Tibial nerve (tissue), 4 donors: Measurements from ENCODE around the gene DEFB121. TPM values are rescaled to one million over a fixed set of nuclear protein-coding genes. Genes with fewer than 3 reads are reported as not detected.

Experiments
- DNase-seq, 2 donors: peaks; one replicate each; pipeline ENCODE4 v3.0.0-alpha.2; 2019; ENCODE audit warnings: low spot score in 2 of 2
- H3K27ac ChIP-seq, 4 donors: fragments of 200-600 bp; sonication (generic) in 3 of 4; one replicate each; pipeline ENCODE4 v1.5.1; 2017 to 2019; ENCODE audit warnings: mild to moderate bottlenecking in 1 of 4
- H3K27me3 ChIP-seq, 2 donors: fragments of 200-600 bp; sonication (generic) in 1 of 2; one replicate each; pipeline versions ENCODE4 v1.5.1 to v1.6.0; 2017 to 2019
- H3K36me3 ChIP-seq, 3 donors: fragments of 200-600 bp; sonication (generic); one replicate each; pipeline ENCODE4 v1.5.1; 2018 to 2019
- H3K4me1 ChIP-seq, 4 donors: fragments of 200-600 bp; sonication (generic) in 3 of 4; one replicate each; pipeline ENCODE4 v1.5.1; 2017 to 2019
- H3K4me3 ChIP-seq, 4 donors: fragments of 200-600 bp; sonication (generic) in 3 of 4; one replicate each; pipeline ENCODE4 v1.5.1; 2017 to 2019; ENCODE audit warnings: mild to moderate bottlenecking in 1 of 4, moderate library complexity in 1 of 4
- H3K9me3 ChIP-seq, 4 donors: fragments of 200-600 bp; sonication (generic) in 3 of 4; one replicate each; pipeline ENCODE4 v1.5.1; 2017 to 2019
- EP300 ChIP-seq, 2 donors: sonication (generic); formaldehyde crosslinking; IDR thresholded peaks; one replicate each; pipeline ENCODE4 v1.6.1; 2017; ENCODE audit warnings: antibody characterized with exemption in 2 of 2, mild to moderate bottlenecking in 1 of 2
- POLR2A ChIP-seq, 2 donors: fragments of 450-650 bp; IDR thresholded peaks; one replicate each; pipeline ENCODE4 v1.6.1; 2017; ENCODE audit warnings: antibody characterized with exemption in 2 of 2, mild to moderate bottlenecking in 2 of 2, moderate library complexity in 2 of 2
- WGBS, 2 donors: methylation state at CpG; one replicate each; pipeline ENCODE4 v1.1.5; 2018; 5-methylcytosine and 5-hydroxymethylcytosine counted together
- total RNA-seq, 4 donors: library from RNA; depleted of rRNA; stranded (reverse); fragments of >200 nt; gene quantifications; one replicate each; pipeline ENCODE4 v1.1.0, GENCODE V29; 2016
- TF ChIP-seq, protein P1 (sequence below), 5 experiments: fragments of 200-600 bp in 3 of 5; fragments of 450-650 bp in 2 of 5; sonication (generic) in 3 of 5; IDR thresholded peaks; one replicate each; pipeline ENCODE4 v1.5.1; 2016 to 2019; ENCODE audit warnings: antibody characterized with exemption in 5 of 5, mild to moderate bottlenecking in 3 of 5, moderate library complexity in 2 of 5

DEFB121 gene
- total RNA-seq = not detected

GRCh38 chr20:31406115-31406514, at the start of gene DEFB121:
TSS of gene DEFB121 (minus strand) at chr20:31406215. CDS start at chr20:31406152, 63 bp downstream.
- 33 to 38% methylated on average over 3 of the region's 3 CpGs for WGBS, 2 donors

DNA sequence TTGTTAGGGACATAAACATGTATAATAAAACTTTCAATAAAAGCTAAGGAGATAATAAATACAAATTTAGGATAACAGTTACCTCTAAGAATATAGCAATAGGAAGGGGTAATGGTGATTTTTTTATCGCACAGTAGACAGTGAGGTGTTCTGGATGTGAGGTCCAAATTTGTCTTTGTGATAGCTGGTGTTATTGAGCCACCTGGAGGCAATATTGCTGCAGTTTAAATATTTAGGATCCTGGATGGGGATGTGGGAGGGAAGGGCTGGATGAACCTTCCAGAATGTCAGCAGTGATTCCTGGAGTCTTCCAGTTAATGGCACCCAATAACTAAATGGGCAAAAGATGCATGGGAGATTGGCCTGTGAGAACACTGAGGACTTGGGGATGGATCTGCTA, 48.3 kb upstream of the DEFB121 start:
- DNase-seq = no peak
- Histone ChIP-seq H3K4me1 (no peaks in the 10 kb centered on the region), H3K4me3 (no peak overlapping the region), H3K9me3 (no peaks in the 10 kb centered on the region), H3K36me3 (no peaks in the 10 kb centered on the region), H3K27me3 (peaks cover 0 to 8% of the 10 kb centered on the region in 2 donors), H3K27ac (no peak overlapping the region)
- WGBS, 2 donors = 89% methylated on average over 1 of the region's 1 CpG
- TF ChIP-seq POLR2A (IDR thresholded peaks at IDR 0.05) (no peak), EP300 (IDR thresholded peaks at IDR 0.05) (no peak)
- TF ChIP-seq, protein P1, sequence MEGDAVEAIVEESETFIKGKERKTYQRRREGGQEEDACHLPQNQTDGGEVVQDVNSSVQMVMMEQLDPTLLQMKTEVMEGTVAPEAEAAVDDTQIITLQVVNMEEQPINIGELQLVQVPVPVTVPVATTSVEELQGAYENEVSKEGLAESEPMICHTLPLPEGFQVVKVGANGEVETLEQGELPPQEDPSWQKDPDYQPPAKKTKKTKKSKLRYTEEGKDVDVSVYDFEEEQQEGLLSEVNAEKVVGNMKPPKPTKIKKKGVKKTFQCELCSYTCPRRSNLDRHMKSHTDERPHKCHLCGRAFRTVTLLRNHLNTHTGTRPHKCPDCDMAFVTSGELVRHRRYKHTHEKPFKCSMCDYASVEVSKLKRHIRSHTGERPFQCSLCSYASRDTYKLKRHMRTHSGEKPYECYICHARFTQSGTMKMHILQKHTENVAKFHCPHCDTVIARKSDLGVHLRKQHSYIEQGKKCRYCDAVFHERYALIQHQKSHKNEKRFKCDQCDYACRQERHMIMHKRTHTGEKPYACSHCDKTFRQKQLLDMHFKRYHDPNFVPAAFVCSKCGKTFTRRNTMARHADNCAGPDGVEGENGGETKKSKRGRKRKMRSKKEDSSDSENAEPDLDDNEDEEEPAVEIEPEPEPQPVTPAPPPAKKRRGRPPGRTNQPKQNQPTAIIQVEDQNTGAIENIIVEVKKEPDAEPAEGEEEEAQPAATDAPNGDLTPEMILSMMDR (IDR thresholded peaks at IDR 0.05) = no peak

More at GRCh38 chr20:31406115-31406514, at the start of gene DEFB121:
- no peak within 1 kb of the TSS for H3K27ac ChIP-seq
- peaks cover 0 to 3% (median 0%) of the 10 kb centered on the region in 4 donors for H3K9me3 ChIP-seq
- no peak within 1 kb of the TSS for H3K4me3 ChIP-seq
- no peaks in the 10 kb centered on the region for H3K36me3 ChIP-seq
- no peaks in the 10 kb centered on the region for H3K4me1 ChIP-seq
- no peak for DNase-seq
- no peaks in the 10 kb centered on the region for H3K27me3 ChIP-seq
- TF ChIP-seq, protein P1 (IDR thresholded peaks at IDR 0.05) = no peak
- TF ChIP-seq EP300 (IDR thresholded peaks at IDR 0.05) (no peak), POLR2A (IDR thresholded peaks at IDR 0.05) (no peak)

DNA sequence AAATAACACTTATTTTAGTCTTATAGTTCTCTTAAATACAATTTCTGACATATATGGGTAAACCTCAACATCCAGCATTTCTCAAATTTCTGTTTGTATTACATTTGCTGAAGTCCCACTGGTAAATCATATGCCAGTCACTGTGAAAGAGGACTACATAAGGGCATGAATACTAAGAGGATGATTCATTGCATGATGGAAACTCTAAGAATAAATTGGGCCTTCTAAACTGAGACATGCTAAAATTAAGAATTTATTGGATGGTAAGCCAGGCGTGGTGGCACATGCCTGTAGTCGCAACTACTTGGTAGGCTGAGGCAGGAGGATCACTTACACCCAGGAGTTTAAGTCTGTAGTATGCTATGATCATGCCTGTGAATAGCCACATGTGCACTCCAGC, 46.6 kb upstream of the DEFB121 start:
- no peaks in the 10 kb centered on the region for H3K36me3 ChIP-seq
- H3K4me3 ChIP-seq = no peak overlapping the region
- H3K27me3 ChIP-seq = no peaks in the 10 kb centered on the region
- no peaks in the 10 kb centered on the region for H3K4me1 ChIP-seq
- H3K9me3 ChIP-seq = peaks cover 0 to 2% (median 0%) of the 10 kb centered on the region in 4 donors
- no peak overlapping the region for H3K27ac ChIP-seq
- WGBS, 2 donors = 68 to 75% methylated on average over 2 of the region's 2 CpGs
- TF ChIP-seq POLR2A (IDR thresholded peaks at IDR 0.05) (no peak), EP300 (IDR thresholded peaks at IDR 0.05) (no peak)
- TF ChIP-seq, protein P1 (IDR thresholded peaks at IDR 0.05) = no peak
- DNase-seq = no peak

DNA sequence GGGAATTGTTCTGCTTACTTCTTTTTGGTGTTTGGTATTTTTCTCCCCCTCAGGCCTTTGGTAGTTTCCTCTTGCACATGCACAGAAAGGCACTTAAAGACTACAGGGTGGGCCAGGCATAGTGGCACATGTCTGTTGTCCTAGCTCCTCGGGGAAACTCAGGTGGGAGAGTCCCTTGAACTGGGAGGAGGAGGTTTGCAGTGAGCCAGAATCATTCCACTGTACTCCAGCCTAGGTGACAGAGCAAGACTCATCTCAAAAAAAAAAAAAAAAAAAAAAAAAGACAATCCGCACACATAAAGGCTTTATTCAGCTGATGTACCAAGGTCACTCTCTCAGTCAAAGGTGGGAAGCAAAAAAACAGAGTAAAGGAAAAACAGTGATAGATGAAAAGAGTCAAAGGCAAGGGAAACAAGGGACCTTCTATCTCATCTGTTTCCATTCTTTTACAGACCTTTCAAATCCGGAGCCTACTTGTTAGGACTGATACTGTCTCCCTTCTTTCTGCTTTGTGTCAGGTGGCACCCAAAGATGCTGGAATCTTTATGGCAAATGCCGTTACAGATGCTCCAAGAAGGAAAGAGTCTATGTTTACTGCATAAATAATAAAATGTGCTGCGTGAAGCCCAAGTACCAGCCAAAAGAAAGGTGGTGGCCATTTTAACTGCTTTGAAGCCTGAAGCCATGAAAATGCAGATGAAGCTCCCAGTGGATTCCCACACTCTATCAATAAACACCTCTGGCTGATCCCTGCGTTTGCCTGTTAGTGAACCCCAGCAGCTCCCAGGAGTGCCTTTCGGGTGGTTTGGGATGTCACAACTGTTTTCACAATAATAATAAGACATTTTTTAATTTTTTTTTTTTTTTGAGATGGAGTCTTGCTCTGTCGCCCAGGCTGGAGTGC, 43.7 kb upstream of the DEFB121 start:
- Histone ChIP-seq H3K27me3 (no peaks in the 10 kb centered on the region), H3K4me3 (no peak overlapping the region), H3K36me3 (no peaks in the 10 kb centered on the region), H3K4me1 (no peaks in the 10 kb centered on the region), H3K9me3 (peaks cover 0 to 2% (median 0%) of the 10 kb centered on the region in 4 donors), H3K27ac (no peak overlapping the region)
- no peak for DNase-seq
- 74 to 76% methylated on average over 8 of the region's 8 CpGs for WGBS, 2 donors
- TF ChIP-seq, protein P1 (IDR thresholded peaks at IDR 0.05) = no peak
- no peak for TF ChIP-seq POLR2A (IDR thresholded peaks at IDR 0.05)
- no peak for TF ChIP-seq EP300 (IDR thresholded peaks at IDR 0.05)
